Keratinocyte (primary cell): ENCODE results near the gene MYH6. TPM values are rescaled to one million over a fixed set of nuclear protein-coding genes. Genes with fewer than 3 reads are reported as not detected.

ENCODE experiments used
- DNase-seq: peaks from one replicate; pipeline ENCODE4 v3.0.0-alpha.2; 2011; ENCODE audit warnings: low read depth, missing footprints, low spot score
- FAIRE-seq: peaks from 2 replicates; lab custom pipeline; 2011; peaks lifted over from hg19 to GRCh38; lab: Jason Lieb, UNC
- H2AFZ ChIP-seq: 2 replicates; pipeline ENCODE4 v1.6.0; 2012; ENCODE audit warnings: low read length, control low read depth, inconsistent platforms; ENCODE audit not compliant: control insufficient read depth
- H3K27ac ChIP-seq: 2 replicates; pipeline ENCODE4 v1.5.1; 2011; ENCODE audit warnings: low read length; ENCODE audit not compliant: control insufficient read depth, insufficient read depth
- H3K27me3 ChIP-seq: 3 replicates; pipeline ENCODE4 v1.6.0; 2011; ENCODE audit warnings: low read length; ENCODE audit not compliant: control insufficient read depth, insufficient read depth; ENCODE audit errors: extremely low read depth
- H3K36me3 ChIP-seq, 2 experiments: 2 replicates in 1 of 2; 3 replicates in 1 of 2; pipeline ENCODE4 v1.5.1; 2011; ENCODE audit warnings: low read length in 2 of 2, mild to moderate bottlenecking in 1 of 2; ENCODE audit not compliant: control insufficient read depth in 2 of 2, insufficient read depth in 2 of 2; ENCODE audit errors: extremely low read depth in 1 of 2
- H3K4me1 ChIP-seq: 3 replicates; pipeline ENCODE4 v1.5.1; 2011; ENCODE audit warnings: low read length; ENCODE audit not compliant: control insufficient read depth, insufficient read depth; ENCODE audit errors: extremely low read depth
- H3K4me2 ChIP-seq: 3 replicates; pipeline ENCODE4 v1.6.0; 2011; ENCODE audit warnings: low read depth, low read length; ENCODE audit not compliant: control insufficient read depth, insufficient read depth; ENCODE audit errors: extremely low read depth
- H3K4me3 ChIP-seq, 3 experiments: fragments of 200-600 bp in 1 of 3; sonication (generic) in 1 of 3; 2 replicates in 2 of 3; 3 replicates in 1 of 3; pipeline ENCODE4 v1.5.1; 2011 to 2016; ENCODE audit warnings: low read length in 3 of 3, mild to moderate bottlenecking in 3 of 3, control low read depth in 2 of 3, inconsistent platforms in 1 of 3, low read depth in 1 of 3, mixed read lengths in 1 of 3, mixed run types in 1 of 3, moderate library complexity in 1 of 3; ENCODE audit not compliant: control insufficient read depth in 2 of 3, insufficient read depth in 2 of 3; ENCODE audit errors: extremely low read depth in 1 of 3
- H3K79me2 ChIP-seq: 2 replicates; pipeline ENCODE4 v1.6.0; 2012; ENCODE audit warnings: low read length; ENCODE audit not compliant: control insufficient read depth, insufficient read depth
- H3K9ac ChIP-seq: 3 replicates; pipeline ENCODE4 v1.6.0; 2011; ENCODE audit warnings: low read length; ENCODE audit not compliant: control insufficient read depth, insufficient read depth; ENCODE audit errors: extremely low read depth
- H3K9me1 ChIP-seq: 3 replicates; pipeline ENCODE4 v1.6.0; 2011; ENCODE audit warnings: low read length; ENCODE audit not compliant: control insufficient read depth, insufficient read depth; ENCODE audit errors: extremely low read depth
- H3K9me3 ChIP-seq: 2 replicates; pipeline ENCODE4 v1.5.1; 2012; ENCODE audit warnings: low read depth, low read length; ENCODE audit not compliant: control insufficient read depth
- H4K20me1 ChIP-seq: 3 replicates; pipeline ENCODE4 v1.6.0; 2011; ENCODE audit warnings: low read length; ENCODE audit not compliant: control insufficient read depth, insufficient read depth; ENCODE audit errors: extremely low read depth
- CTCF ChIP-seq, 3 experiments: IDR thresholded peaks in 1 of 3; conservative IDR thresholded peaks in 1 of 3; optimal IDR thresholded peaks in 1 of 3; 2 replicates in 2 of 3; 3 replicates in 1 of 3; pipeline versions ENCODE3 to v1.5.1; 2011; ENCODE audit warnings: low read length in 3 of 3, mild to moderate bottlenecking in 3 of 3, moderate library complexity in 2 of 3, control low read depth in 1 of 3, inconsistent platforms in 1 of 3; ENCODE audit not compliant: insufficient read depth in 2 of 3; ENCODE audit errors: extremely low read depth in 1 of 3
- EZH2 ChIP-seq: IDR thresholded peaks from one replicate; pipeline ENCODE4 v1.6.1; 2012; ENCODE audit warnings: inconsistent platforms, mild to moderate bottlenecking, low read length, moderate library complexity
- dilution Hi-C: fragments of 300-500 bp; cut with MboI; formaldehyde crosslinking; loops from one replicate; pipeline ENCODE4 v1.7.0; 2020; ENCODE audit warnings: low sequenced_read_pairs; ENCODE audit not compliant: extremely low pct_ligation_motif_present
- polyA plus RNA-seq, 5 experiments: library from polyadenylated mRNA; depleted of rRNA in 3 of 5; stranded (reverse) in 3 of 5; stranded (forward) in 1 of 5; unstranded in 1 of 5; fragments of >200 nt; gene quantifications; 1 replicate in 1 of 5; 2 replicates in 3 of 5; 3 replicates in 1 of 5; pipeline versions ENCODE4 v1.2.1 to v1.2.3, GENCODE V29; 2011 to 2012; ENCODE audit warnings: missing spikeins in 2 of 5, low read depth in 1 of 5, low replicate concordance in 1 of 5

The MYH6 gene
- polyA plus RNA-seq, 1 donor (not counting 4 experiments of a cell fraction or from before 2014, with no cell fraction given): not detected

GRCh38 chr14:23403908-23404307, 4.2 kb downstream of the MYH6 start:
- Histone ChIP-seq H3K4me2 (no peak overlapping the region), H3K79me2 (no peaks in the 10 kb centered on the region), H3K9ac (no peak overlapping the region), H3K4me3 (no peak overlapping the region), H3K27me3 (peaks cover 12% of the 10 kb centered on the region), H4K20me1 (no peaks in the 10 kb centered on the region), H2AFZ (no peak overlapping the region), H3K27ac (no peak overlapping the region), H3K36me3 (no peaks in the 10 kb centered on the region), H3K4me1 (no peaks in the 10 kb centered on the region), H3K9me3 (no peaks in the 10 kb centered on the region), H3K9me1 (no peaks in the 10 kb centered on the region)
- TF ChIP-seq CTCF (optimal IDR thresholded peaks at IDR 0.05 in 1 of 3, IDR thresholded peaks at IDR 0.05 in 1 of 3, conservative IDR thresholded peaks at IDR 0.05 in 1 of 3; ENCODE audit: extremely low read depth in 1 of 3, insufficient read depth in 2 of 3, low read length in 3 of 3): no peak
- TF ChIP-seq EZH2: no peak
- dilution Hi-C loops: no loop called here
- FAIRE-seq (no peak), DNase-seq (no peak)

- H4K20me1 ChIP-seq: no peaks in the 10 kb centered on the region
Measured at GRCh38 chr14:23403139-23403438, 5.0 kb downstream of the MYH6 start.

More at GRCh38 chr14:23403139-23403438, 5.0 kb downstream of the MYH6 start:
- TF ChIP-seq CTCF (optimal IDR thresholded peaks at IDR 0.05 in 1 of 3, IDR thresholded peaks at IDR 0.05 in 1 of 3, conservative IDR thresholded peaks at IDR 0.05 in 1 of 3; ENCODE audit: extremely low read depth in 1 of 3, insufficient read depth in 2 of 3, low read length in 3 of 3): no peak
- TF ChIP-seq EZH2: no peak
- Histone ChIP-seq H3K27me3 (peaks cover 12% of the 10 kb centered on the region), H3K27ac (no peak overlapping the region), H3K9me1 (no peaks in the 10 kb centered on the region), H3K4me1 (no peaks in the 10 kb centered on the region), H3K36me3 (no peaks in the 10 kb centered on the region), H2AFZ (no peak overlapping the region), H3K9me3 (no peaks in the 10 kb centered on the region), H3K4me2 (no peak overlapping the region), H3K79me2 (no peaks in the 10 kb centered on the region), H3K4me3 (no peak overlapping the region), H3K9ac (no peak overlapping the region)
- no peak for FAIRE-seq
- DNase-seq: no peak
- dilution Hi-C loops: no loop called here
